K562 (cell line): ENCODE results near the gene C1orf174. TPM values are rescaled to one million over a fixed set of nuclear protein-coding genes. Genes with fewer than 3 reads are reported as not detected.
A peak's percentile ranks its signal among the peaks of the same experiment; 100 is the strongest.

Experiments
- CREM ChIP-seq: IDR thresholded peaks from 2 replicates; pipeline ENCODE4 v1.6.1; 2014; ENCODE audit warnings: antibody characterized with exemption, low read depth
- DEAF1 ChIP-seq: fragments of 450-650 bp; formaldehyde crosslinking; IDR thresholded peaks from 2 replicates; pipeline ENCODE4 v1.4.0; 2020; ENCODE audit warnings: mild to moderate bottlenecking, moderate library complexity
- E2F8 ChIP-seq: fragments of 450-650 bp; IDR thresholded peaks from 2 replicates; pipeline ENCODE4 v1.7.1; 2018; ENCODE audit warnings: mild to moderate bottlenecking, low read depth; ENCODE audit not compliant: partially characterized antibody
- MXD1 ChIP-seq: fragments of 250-450 bp; sonication (Bioruptor Pico); IDR thresholded peaks from 2 replicates; pipeline ENCODE4 v1.8.0; 2021; ENCODE audit warnings: borderline replicate concordance, mild to moderate bottlenecking, moderate library complexity; ENCODE audit not compliant: poor library complexity, severe bottlenecking
- PBX2 ChIP-seq, 2 experiments: IDR thresholded peaks in 1 of 2; conservative IDR thresholded peaks in 1 of 2; 2 replicates each; pipeline ENCODE4 v1.6.1; 2016; ENCODE audit warnings: low read depth in 2 of 2, mild to moderate bottlenecking in 1 of 2, missing compliant biosample characterization in 1 of 2, missing genetic modification characterization in 1 of 2, moderate library complexity in 1 of 2
- SMC3 ChIP-seq: conservative IDR thresholded peaks from 2 replicates; pipeline ENCODE4 v1.6.1; 2011; ENCODE audit warnings: low read depth, low read length, improper control_type of control experiment; ENCODE audit not compliant: insufficient read depth
- XRCC5 ChIP-seq: fragments of 200-400 bp; formaldehyde crosslinking; IDR thresholded peaks from 2 replicates; pipeline ENCODE4 v1.6.1; 2017; ENCODE audit warnings: low read depth, mild to moderate bottlenecking, low read length
- ZNF407 ChIP-seq: fragments of 450-650 bp; IDR thresholded peaks from 2 replicates; pipeline ENCODE4 v1.6.1; 2016; ENCODE audit warnings: low read depth
- ZNF707 ChIP-seq: fragments of 250-450 bp; sonication (Bioruptor Pico); conservative IDR thresholded peaks from 2 replicates; pipeline ENCODE4 v1.8.0; 2022; ENCODE audit warnings: inconsistent platforms, mild to moderate bottlenecking, moderate library complexity
- polyA plus RNA-seq, 8 experiments: library from polyadenylated mRNA; depleted of rRNA in 4 of 8; stranded (reverse) in 5 of 8; unstranded in 3 of 8; fragments of >200 nt; fragmentation: Nextera tagmentation in 2 of 8; fragmentation: Illumina TruSeq in 1 of 8; extraction: Ambion mirVana in 2 of 8; extraction: Trizol in 1 of 8; gene quantifications; 2 replicates each; pipeline versions ENCODE4 v1.2.1 to v1.2.3, GENCODE V29; 2011 to 2014; ENCODE audit warnings: inconsistent platforms in 1 of 8, missing spikeins in 1 of 8
- total RNA-seq, 7 experiments: library from RNA; depleted of rRNA in 6 of 7; stranded (reverse); fragments of >200 nt in 6 of 7; fragmentation: Illumina TruSeq in 2 of 7; extraction: Trizol in 2 of 7; gene quantifications; 2 replicates each; pipeline versions ENCODE4 v1.2.1 to v1.2.3, GENCODE V29; 2011 to 2021; ENCODE audit warnings: low replicate concordance in 1 of 7

Gene C1orf174
- total and polyA plus RNA-seq, 9 of the 15 experiments (the other 6 are each of a cell fraction or from before 2014, with no cell fraction given), result 38.5 to 64.9 (median 45.4) TPM

- peak; percentile 33; the same call in 1 of the 2 replicates for TF ChIP-seq SMC3
- no peak for TF ChIP-seq PBX2 (CRISPR knock-in tag; IDR thresholded peaks at IDR 0.05; ENCODE audit: low read depth)
- TF ChIP-seq PBX2 (tag; conservative IDR thresholded peaks at IDR 0.05; ENCODE audit: low read depth), result 0 out of 2 replicates have a peak, but pooled peaks have one; percentile 14
- TF ChIP-seq CREM, result peak; percentile 78
- TF ChIP-seq E2F8, result peak; percentile 31
- 0 out of 2 replicates have a peak, but pooled peaks have one; percentile 64 for TF ChIP-seq XRCC5
- TF ChIP-seq DEAF1 (CRISPR knock-in tag), result 0 out of 2 replicates have a peak, but pooled peaks have one; percentile 13
- TF ChIP-seq ZNF707 (CRISPR knock-in tag), result no peak
- TF ChIP-seq ZNF407, result no peak
- no peak for TF ChIP-seq MXD1 (CRISPR knock-in tag)
Observed at GRCh38 chr1:3907031-3907534, 7.0 kb upstream of the C1orf174 start (continued).
